A549 (cell line): ENCODE results near the gene FAM8A1. TPM values are rescaled to one million over a fixed set of nuclear protein-coding genes. Genes with fewer than 3 reads are reported as not detected.
A peak's percentile ranks its signal among the peaks of the same experiment; 100 is the strongest.
"Not testable (repeated sequence)": the region's sequence is repeated elsewhere in the genome, so short reads cannot be mapped to it uniquely, and the experiment has no call there.

ENCODE experiments used
- ATAC-seq, 2 experiments: fragments of 200-7000 bp in 1 of 2; fragments of >200 bp in 1 of 2; cut with Nextera tagmentation in 1 of 2; cut with Tn5 transposase in 1 of 2; 3 replicates each; pipeline versions ENCODE4 v1.8.0 to v1.9.1; 2018 to 2020; ENCODE audit warnings: mild to moderate bottlenecking in 1 of 2, moderate library complexity in 1 of 2
- CTCF ChIA-PET: fragments of 300-600 bp; sonication (Branson Sonifier 250); formaldehyde crosslinking; extraction: SDS; loops from one replicate; lab custom pipeline; 2021; ENCODE audit warnings: antibody characterized with exemption, inconsistent platforms; lab: Yijun Ruan, JAX
- POLR2A ChIA-PET: fragments of 350-600 bp; formaldehyde crosslinking; extraction: SDS; loops from one replicate; lab custom pipeline; 2021; ENCODE audit warnings: antibody characterized with exemption, inconsistent platforms; lab: Yijun Ruan, JAX
- DNase-seq, 2 experiments: peaks; one replicate each; pipeline versions ENCODE4 v3.0.0 to v3.0.0-alpha.2; 2011 to 2016; ENCODE audit warnings: low read depth in 1 of 2, low spot score in 1 of 2
- FAIRE-seq: peaks from 2 replicates; lab custom pipeline; 2011; peaks lifted over from hg19 to GRCh38; lab: Jason Lieb, UNC
- H3K27ac ChIP-seq, 2 experiments: fragments of >200 bp; sonication (Bioruptor Twin); formaldehyde crosslinking; 3 replicates each; pipeline ENCODE4 v1.5.1; 2016 to 2017
- H3K4me1 ChIP-seq: fragments of >200 bp; sonication (Bioruptor Twin); formaldehyde crosslinking; 3 replicates; pipeline ENCODE4 v1.6.1; 2016
- H3K4me2 ChIP-seq: fragments of >200 bp; sonication (Bioruptor Twin); formaldehyde crosslinking; 3 replicates; pipeline ENCODE4 v1.6.1; 2016
- H3K4me3 ChIP-seq: fragments of >200 bp; sonication (Bioruptor Twin); formaldehyde crosslinking; 3 replicates; pipeline ENCODE4 v1.5.1; 2016
- H3K9me3 ChIP-seq: fragments of >200 bp; sonication (Bioruptor Twin); formaldehyde crosslinking; 3 replicates; pipeline ENCODE4 v1.6.1; 2016
- ATOH8 ChIP-seq: fragments of 250-450 bp; sonication (Bioruptor Pico); IDR thresholded peaks from 2 replicates; pipeline ENCODE4 v1.5.0; 2020; ENCODE audit warnings: low read depth, mild to moderate bottlenecking, moderate library complexity
- BCL3 ChIP-seq: fragments of >200 bp; sonication (Bioruptor Twin); formaldehyde crosslinking; IDR thresholded peaks from 3 replicates; pipeline ENCODE4 v1.6.1; 2016
- E2F6 ChIP-seq: IDR thresholded peaks from 2 replicates; pipeline ENCODE4 v1.6.1; 2012; ENCODE audit warnings: low read depth, borderline replicate concordance
- EHMT2 ChIP-seq: fragments of 200-600 bp; sonication (generic); IDR thresholded peaks from 2 replicates; pipeline ENCODE4 v1.6.1; 2016; ENCODE audit warnings: antibody characterized with exemption, low read depth, mild to moderate bottlenecking, moderate library complexity
- ESRRA ChIP-seq: fragments of 150-350 bp; IDR thresholded peaks from 2 replicates; pipeline ENCODE4 v1.6.1; 2014; ENCODE audit warnings: mild to moderate bottlenecking, low read length, borderline replicate concordance
- HDAC2 ChIP-seq: fragments of 200-600 bp; sonication (generic); IDR thresholded peaks from 2 replicates; pipeline ENCODE4 v1.6.1; 2016
- KDM5A ChIP-seq: fragments of 200-600 bp; sonication (generic); IDR thresholded peaks from 2 replicates; pipeline ENCODE4 v1.6.1; 2016; ENCODE audit warnings: antibody characterized with exemption, mild to moderate bottlenecking
- MAFK ChIP-seq: fragments of 450-650 bp; IDR thresholded peaks from 2 replicates; pipeline ENCODE4 v1.6.1; 2014; ENCODE audit not compliant: partially characterized antibody
- POLR2AphosphoS2 ChIP-seq: conservative IDR thresholded peaks from 2 replicates; pipeline ENCODE4 v1.6.1; 2012; ENCODE audit warnings: low read length, improper control_type of control experiment, inconsistent platforms
- TFCP2L1 ChIP-seq: fragments of 250-450 bp; sonication (Bioruptor Pico); IDR thresholded peaks from 2 replicates; pipeline ENCODE4 v1.5.0; 2021; ENCODE audit warnings: mild to moderate bottlenecking
- TP53 ChIP-seq: fragments of 250-450 bp; sonication (Bioruptor Pico); IDR thresholded peaks from 2 replicates; pipeline ENCODE4 v1.5.0; 2021; ENCODE audit warnings: mild to moderate bottlenecking, moderate library complexity
- ZFP36 ChIP-seq: fragments of 450-650 bp; IDR thresholded peaks from 2 replicates; pipeline ENCODE4 v1.6.1; 2014; ENCODE audit warnings: borderline replicate concordance; ENCODE audit not compliant: partially characterized antibody
- WGBS: methylation state at CpG from one replicate; pipeline ENCODE4 v1.1.6; 2017; ENCODE audit errors: missing lambda C conversion rate; 5-methylcytosine and 5-hydroxymethylcytosine counted together
- polyA plus RNA-seq, 4 experiments: library from polyadenylated mRNA; depleted of rRNA in 3 of 4; stranded (reverse); fragments of >200 nt; fragmentation: RNase III in 1 of 4; extraction: RNeasy Plus Mini Kit Qiagen cat#74134 plus additional on column Dnase treatment in 1 of 4; gene quantifications; 2 replicates in 3 of 4; 3 replicates in 1 of 4; pipeline ENCODE4 v1.2.3, GENCODE V29; 2011 to 2017
- TF ChIP-seq, protein P1 (sequence below): fragments of >200 bp; sonication (Bioruptor Twin); formaldehyde crosslinking; IDR thresholded peaks from 3 replicates; pipeline ENCODE4 v1.5.1; 2016
- TF ChIP-seq, protein P2 (sequence below): IDR thresholded peaks from 2 replicates; pipeline ENCODE4 v1.6.1; 2012
- TF ChIP-seq, protein P3 (sequence below): fragments of 150-350 bp; IDR thresholded peaks from 2 replicates; pipeline ENCODE4 v1.6.1; 2014; ENCODE audit warnings: low read depth, mild to moderate bottlenecking, low read length

FAM8A1 gene
- polyA plus RNA-seq, 2 of the 4 experiments (the other 2 are of a cell fraction), result 5.5 to 9.0 TPM

DNA sequence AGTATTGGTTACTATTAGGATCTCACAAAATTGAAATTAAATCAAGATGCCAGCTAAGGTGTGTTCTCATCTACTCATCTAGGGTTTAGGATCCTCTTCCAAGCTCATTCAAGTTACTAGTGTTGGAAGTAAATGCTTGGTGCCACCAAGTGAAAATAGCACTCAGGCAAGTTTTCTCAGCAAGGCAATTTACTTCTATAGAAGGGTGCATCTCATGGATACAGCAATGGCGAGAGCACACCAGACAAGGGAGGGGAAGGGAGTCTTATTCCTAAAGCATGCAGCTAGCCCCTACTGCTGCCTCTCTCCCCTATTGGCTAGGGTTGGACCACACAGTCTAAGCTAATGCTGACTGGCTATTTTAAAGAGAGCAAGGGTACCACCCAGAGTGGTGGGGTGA is 23.0 kb upstream of the FAM8A1 start:
- Histone ChIP-seq H3K4me1 (no peaks in the 10 kb centered on the region), H3K4me3 (no peak overlapping the region), H3K4me2 (no peak overlapping the region), H3K27ac (no peak overlapping the region), H3K9me3 (peaks cover 10% of the 10 kb centered on the region; the same call in 2 of the 3 replicates)
- FAIRE-seq, result no peak
- no peak for DNase-seq
- CTCF ChIA-PET, result interaction anchor here (1.2 kb wide), 1 partner anchor 111 kb away, joined by 3 read pairs; no protein-coding TSS in a partner anchor
- TF ChIP-seq KDM5A (no peak), BCL3 (no peak), ATOH8 (CRISPR knock-in tag) (no peak), POLR2AphosphoS2 (no peak), ESRRA (no peak), ZFP36 (no peak), HDAC2 (no peak), EHMT2 (no peak), TP53 (CRISPR knock-in tag) (no peak), MAFK (no peak), TFCP2L1 (CRISPR knock-in tag) (no peak)
- TF ChIP-seq, protein P1, sequence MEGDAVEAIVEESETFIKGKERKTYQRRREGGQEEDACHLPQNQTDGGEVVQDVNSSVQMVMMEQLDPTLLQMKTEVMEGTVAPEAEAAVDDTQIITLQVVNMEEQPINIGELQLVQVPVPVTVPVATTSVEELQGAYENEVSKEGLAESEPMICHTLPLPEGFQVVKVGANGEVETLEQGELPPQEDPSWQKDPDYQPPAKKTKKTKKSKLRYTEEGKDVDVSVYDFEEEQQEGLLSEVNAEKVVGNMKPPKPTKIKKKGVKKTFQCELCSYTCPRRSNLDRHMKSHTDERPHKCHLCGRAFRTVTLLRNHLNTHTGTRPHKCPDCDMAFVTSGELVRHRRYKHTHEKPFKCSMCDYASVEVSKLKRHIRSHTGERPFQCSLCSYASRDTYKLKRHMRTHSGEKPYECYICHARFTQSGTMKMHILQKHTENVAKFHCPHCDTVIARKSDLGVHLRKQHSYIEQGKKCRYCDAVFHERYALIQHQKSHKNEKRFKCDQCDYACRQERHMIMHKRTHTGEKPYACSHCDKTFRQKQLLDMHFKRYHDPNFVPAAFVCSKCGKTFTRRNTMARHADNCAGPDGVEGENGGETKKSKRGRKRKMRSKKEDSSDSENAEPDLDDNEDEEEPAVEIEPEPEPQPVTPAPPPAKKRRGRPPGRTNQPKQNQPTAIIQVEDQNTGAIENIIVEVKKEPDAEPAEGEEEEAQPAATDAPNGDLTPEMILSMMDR, result no peak
- TF ChIP-seq, protein P2, sequence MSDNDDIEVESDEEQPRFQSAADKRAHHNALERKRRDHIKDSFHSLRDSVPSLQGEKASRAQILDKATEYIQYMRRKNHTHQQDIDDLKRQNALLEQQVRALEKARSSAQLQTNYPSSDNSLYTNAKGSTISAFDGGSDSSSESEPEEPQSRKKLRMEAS, result no peak
- TF ChIP-seq, all 56 proteins: peak for 0
- WGBS, result 82% methylated on average over 1 of the region's 1 CpG
- no peak for ATAC-seq
- POLR2A ChIA-PET, result no interaction called here

GRCh38 chr6:17580518-17581048 is 19.5 kb upstream of the FAM8A1 start:
- TF ChIP-seq, protein P3, sequence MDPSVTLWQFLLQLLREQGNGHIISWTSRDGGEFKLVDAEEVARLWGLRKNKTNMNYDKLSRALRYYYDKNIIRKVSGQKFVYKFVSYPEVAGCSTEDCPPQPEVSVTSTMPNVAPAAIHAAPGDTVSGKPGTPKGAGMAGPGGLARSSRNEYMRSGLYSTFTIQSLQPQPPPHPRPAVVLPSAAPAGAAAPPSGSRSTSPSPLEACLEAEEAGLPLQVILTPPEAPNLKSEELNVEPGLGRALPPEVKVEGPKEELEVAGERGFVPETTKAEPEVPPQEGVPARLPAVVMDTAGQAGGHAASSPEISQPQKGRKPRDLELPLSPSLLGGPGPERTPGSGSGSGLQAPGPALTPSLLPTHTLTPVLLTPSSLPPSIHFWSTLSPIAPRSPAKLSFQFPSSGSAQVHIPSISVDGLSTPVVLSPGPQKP, result no peak
- TF ChIP-seq E2F6, result 0 out of 2 replicates have a peak, but pooled peaks have one; percentile 29
- WGBS, result 50% methylated on average over 31 of the region's 53 CpGs
- POLR2A ChIA-PET, result interaction anchor here (0.9 to 1.3 kb wide), 2 partner anchors 300 to 301 kb away, joined by 3 to 5 read pairs; partner anchors contain the start of gene RBM24

GRCh38 chr6:17581282-17581681 is 18.8 kb upstream of the FAM8A1 start:
- POLR2A ChIA-PET, result interaction anchor here (0.9 kb wide), 1 partner anchor 302 kb away, joined by 3 read pairs; no protein-coding TSS in a partner anchor
- not testable (repeated sequence) for FAIRE-seq, H3K4me1 ChIP-seq, ATAC-seq, DNase-seq, H3K27ac ChIP-seq, H3K4me3 ChIP-seq, H3K4me2 ChIP-seq
- peaks cover 10% of the 10 kb centered on the region; the same call in 2 of the 3 replicates for H3K9me3 ChIP-seq
- 82% methylated on average over 7 of the region's 7 CpGs for WGBS
- CTCF ChIA-PET, result interaction anchor here (1.3 kb wide), 2 partner anchors 301 to 425 kb away, joined by 3 to 5 read pairs; partner anchors contain the start of gene RBM24

More at GRCh38 chr6:17580518-17581048, 19.5 kb upstream of the FAM8A1 start:
- Histone ChIP-seq H3K4me2 (peak overlapping the region; percentile 52), H3K27ac (peak overlapping the region; percentile 67 to 87), H3K9me3 (peaks cover 10% of the 10 kb centered on the region; the same call in 2 of the 3 replicates), H3K4me1 (peaks cover 5% of the 10 kb centered on the region; the same call in 1 of the 3 replicates), H3K4me3 (peak overlapping the region; percentile 45)
- CTCF ChIA-PET, result interaction anchor here (1.0 to 1.3 kb wide), 2 partner anchors 75 to 424 kb away, joined by 3 read pairs; no protein-coding TSS in a partner anchor
- FAIRE-seq (no peak), DNase-seq (peak in 1 of 2 experiments; percentile 43), ATAC-seq (peak; percentile 83 to 90)
